ENCODE results near the gene CASZ1. TPM values are rescaled to one million over a fixed set of nuclear protein-coding genes. Genes with fewer than 3 reads are reported as not detected.
A peak's percentile ranks its signal among the peaks of the same experiment; 100 is the strongest.

Gene CASZ1
- total RNA-seq, 1 donor from 2014 or later: 23.6 TPM

- no peaks in the 10 kb centered on the region for H3K9me3 Mint-ChIP-seq (ENCODE audit: low read depth)
- H3K4me3 Mint-ChIP-seq (ENCODE audit: low read depth): no peak overlapping the region
- peaks cover 10% of the 10 kb centered on the region for H3K27me3 Mint-ChIP-seq
- DNase-seq (ENCODE audit: low spot score, unreplicated experiment): no peak
- no peak for TF ChIP-seq CTCF (IDR thresholded peaks at IDR 0.05; ENCODE audit: unreplicated experiment)
- no peaks in the 10 kb centered on the region for H3K36me3 Mint-ChIP-seq (ENCODE audit: insufficient read depth)
- H3K27ac Mint-ChIP-seq: peak overlapping the region; percentile 76
- peaks cover 19% of the 10 kb centered on the region for H3K4me1 Mint-ChIP-seq (ENCODE audit: low read depth)
These were observed 71.2 kb downstream of the CASZ1 start for GRCh38 chr1:10724948-10725847.

GRCh38 chr1:10724511-10724910 lies 71.9 kb downstream of the CASZ1 start:
- H3K4me1 Mint-ChIP-seq (ENCODE audit: low read depth): peaks cover 19% of the 10 kb centered on the region
- H3K27ac Mint-ChIP-seq: no peak overlapping the region
- H3K9me3 Mint-ChIP-seq (ENCODE audit: low read depth): no peaks in the 10 kb centered on the region
- DNase-seq (ENCODE audit: low spot score, unreplicated experiment): no peak
- H3K36me3 Mint-ChIP-seq (ENCODE audit: insufficient read depth): no peaks in the 10 kb centered on the region
- H3K4me3 Mint-ChIP-seq (ENCODE audit: low read depth): no peak overlapping the region
- peaks cover 17% of the 10 kb centered on the region for H3K27me3 Mint-ChIP-seq
- TF ChIP-seq CTCF (IDR thresholded peaks at IDR 0.05; ENCODE audit: unreplicated experiment): no peak

GRCh38 chr1:10724052-10724494 lies 72.4 kb downstream of the CASZ1 start:
- Mint-ChIP-seq H3K27me3 (peaks cover 21% of the 10 kb centered on the region), H3K9me3 (ENCODE audit: low read depth) (no peaks in the 10 kb centered on the region), H3K36me3 (ENCODE audit: insufficient read depth) (no peaks in the 10 kb centered on the region), H3K4me3 (ENCODE audit: low read depth) (no peak overlapping the region), H3K4me1 (ENCODE audit: low read depth) (peaks cover 19% of the 10 kb centered on the region), H3K27ac (no peak overlapping the region)
- no peak for TF ChIP-seq CTCF (IDR thresholded peaks at IDR 0.05; ENCODE audit: unreplicated experiment)
- no peak for DNase-seq (ENCODE audit: low spot score, unreplicated experiment)

GRCh38 chr1:10723317-10723716 lies 73.1 kb downstream of the CASZ1 start:
- DNase-seq (ENCODE audit: low spot score, unreplicated experiment): no peak
- H3K4me3 Mint-ChIP-seq (ENCODE audit: low read depth): no peak overlapping the region

GRCh38 chr1:10722803-10723202 lies 73.6 kb downstream of the CASZ1 start:
- Mint-ChIP-seq H3K36me3 (ENCODE audit: insufficient read depth) (no peaks in the 10 kb centered on the region), H3K9me3 (ENCODE audit: low read depth) (no peaks in the 10 kb centered on the region), H3K27me3 (peaks cover 21% of the 10 kb centered on the region), H3K4me1 (ENCODE audit: low read depth) (peaks cover 15% of the 10 kb centered on the region), H3K27ac (no peak overlapping the region), H3K4me3 (ENCODE audit: low read depth) (no peak overlapping the region)
- no peak for DNase-seq (ENCODE audit: low spot score, unreplicated experiment)
- no peak for TF ChIP-seq CTCF (IDR thresholded peaks at IDR 0.05; ENCODE audit: unreplicated experiment)

More at GRCh38 chr1:10723317-10723716, 73.1 kb downstream of the CASZ1 start:
- H3K27me3 Mint-ChIP-seq: peaks cover 21% of the 10 kb centered on the region
- no peak overlapping the region for H3K27ac Mint-ChIP-seq
- H3K36me3 Mint-ChIP-seq (ENCODE audit: insufficient read depth): no peaks in the 10 kb centered on the region
- H3K9me3 Mint-ChIP-seq (ENCODE audit: low read depth): no peaks in the 10 kb centered on the region
- peaks cover 16% of the 10 kb centered on the region for H3K4me1 Mint-ChIP-seq (ENCODE audit: low read depth)
- no peak for TF ChIP-seq CTCF (IDR thresholded peaks at IDR 0.05; ENCODE audit: unreplicated experiment)
